Measurements from ENCODE around the gene ZFP69B. TPM values are rescaled to one million over a fixed set of nuclear protein-coding genes. Genes with fewer than 3 reads are reported as not detected.

Gene ZFP69B
- total and polyA plus RNA-seq, 2 of the 8 experiments (the other 6 are each of a cell fraction or from before 2014, with no cell fraction given) = 1.7 to 8.2 TPM

DNA sequence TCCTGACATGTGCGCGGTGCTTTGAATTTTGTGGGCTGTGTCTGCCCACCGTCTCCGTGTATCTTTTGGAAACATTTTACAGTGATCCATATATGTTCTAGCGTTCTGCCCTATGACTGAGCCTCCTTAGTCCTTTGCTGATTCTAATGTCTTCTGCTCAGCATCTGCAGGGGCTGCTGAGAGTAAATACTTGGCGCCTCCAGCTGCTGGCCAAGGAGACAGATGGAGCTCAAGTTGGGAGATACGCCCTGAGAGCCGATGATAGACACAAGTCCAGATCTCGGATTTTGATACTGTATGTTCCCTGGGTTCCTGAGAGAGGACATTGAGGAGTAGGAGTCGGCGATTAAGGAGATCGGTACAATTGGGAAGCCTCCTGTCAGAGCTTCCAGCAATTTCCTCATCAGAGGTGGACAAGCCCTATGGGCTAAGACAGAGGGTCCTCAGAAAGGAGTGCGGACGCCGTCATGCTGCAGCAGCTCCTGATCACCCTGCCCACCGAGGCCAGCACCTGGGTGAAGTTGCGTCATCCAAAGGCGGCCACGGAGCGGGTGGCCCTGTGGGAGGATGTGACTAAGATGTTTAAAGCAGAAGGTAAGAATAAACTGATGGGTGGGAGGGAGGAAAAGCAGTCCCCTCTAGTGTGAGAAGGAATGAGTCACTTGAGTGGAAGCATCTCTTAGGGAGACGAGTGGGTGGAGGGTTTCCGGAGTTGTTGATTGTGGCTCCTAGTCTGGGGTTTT lies 390 bp downstream of the ZFP69B start:
- Histone ChIP-seq H4K20me1 (replicated peaks in 1 of 2; ENCODE audit: control insufficient read depth in 1 of 2, insufficient read depth in 2 of 2, low read length in 2 of 2) (no peaks in the 10 kb centered on the region), H3K79me2 (ENCODE audit: control insufficient read depth in 1 of 2, insufficient read depth in 2 of 2, low read length in 2 of 2) (peaks cover 0 to 6% of the 10 kb centered on the region in 2 experiments; a peak in 1 of 4 replicates), H3K23me2 (ENCODE audit: low read depth, low read length) (peaks cover 10% of the 10 kb centered on the region; the same call in 1 of the 2 replicates), H2BK12ac (ENCODE audit: low read depth, low read length) (peak overlapping the region; percentile 71), H2BK15ac (ENCODE audit: low read length) (no peak overlapping the region), H3K27ac (ENCODE audit: low read depth, low read length) (no peak overlapping the region), H3K79me1 (ENCODE audit: low read depth, low read length) (no peaks in the 10 kb centered on the region), H4K8ac (ENCODE audit: extremely low read depth, insufficient read depth, low read length) (peak overlapping the region; percentile 66; the same call in 1 of the 2 replicates), H4K5ac (ENCODE audit: insufficient read length, low read depth, low read length) (peak overlapping the region; percentile 49), H3K9ac (replicated peaks in 1 of 4; ENCODE audit: extremely low read depth in 1 of 4, low read depth in 3 of 4, low read length in 3 of 4) (peak overlapping the region; percentile 76 to 89 (median 79)), H3K36me3 (ENCODE audit: control insufficient read depth in 2 of 4, insufficient read depth in 4 of 4, low read length in 3 of 4) (peaks cover 0 to 28% (median 8%) of the 10 kb centered on the region in 4 experiments; a peak in 4 of 8 replicates), H3K27me3 (replicated peaks in 1 of 4; ENCODE audit: control insufficient read depth in 3 of 4, extremely low read depth in 1 of 4, insufficient read depth in 3 of 4, low read length in 3 of 4) (no peaks in the 10 kb centered on the region), H4K91ac (replicated peaks; ENCODE audit: insufficient read length, low read length) (no peak overlapping the region), H2BK20ac (ENCODE audit: low read length) (no peak overlapping the region), H3K4me2 (ENCODE audit: insufficient read depth in 1 of 2, low read depth in 2 of 2, low read length in 2 of 2) (peak overlapping the region; percentile 79 to 97), H3K56ac (replicated peaks; ENCODE audit: insufficient read length, low read depth, low read length) (peak overlapping the region; percentile 26), H3K4ac (replicated peaks; ENCODE audit: insufficient read length, low read depth, low read length) (no peak overlapping the region), H2BK5ac (ENCODE audit: low read depth, low read length) (peak overlapping the region; percentile 67; the same call in 1 of the 2 replicates), H3K18ac (ENCODE audit: extremely low read depth, low read length) (peak overlapping the region; percentile 62; the same call in 1 of the 2 replicates), H3K14ac (ENCODE audit: insufficient read length) (no peak overlapping the region), H2AFZ (ENCODE audit: low read length) (peak overlapping the region; percentile 76), H3K4me3 (ENCODE audit: extremely low read depth in 1 of 4, insufficient read depth in 2 of 4, low read depth in 3 of 4, low read length in 4 of 4) (peak overlapping the region; percentile 62 to 76 (median 68)), H3K23ac (ENCODE audit: insufficient read length) (no peak overlapping the region), H2AK5ac (ENCODE audit: low read depth, low read length) (peak overlapping the region; percentile 61; the same call in 1 of the 2 replicates), H3K9me3 (ENCODE audit: insufficient read depth in 2 of 2, low read depth in 1 of 2, low read length in 1 of 2) (peaks cover 7 to 17% of the 10 kb centered on the region in 2 experiments; a peak in 3 of 4 replicates), H3K4me1 (replicated peaks in 1 of 4; ENCODE audit: control insufficient read depth in 3 of 4, insufficient read depth in 4 of 4, low read length in 3 of 4) (peaks cover 0 to 8% (median 2%) of the 10 kb centered on the region in 4 experiments; a peak in 5 of 7 replicates), H2BK120ac (replicated peaks; ENCODE audit: low read depth, low read length) (no peak overlapping the region)
- ChIA-PET POLR2A (ENCODE audit: partially characterized antibody) (interaction anchor here (0.7 to 2.0 kb wide), 20 partner anchors 10 to 410 kb away, joined by 3 to 8 read pairs (median 4); partner anchors contain the start of genes CAP1, NFYC, ZFP69 and ZNF684), CTCF (ENCODE audit: partially characterized antibody) (interaction anchor here (0.5 to 1.6 kb wide), 7 partner anchors 10 to 146 kb away, joined by 3 to 4 read pairs (median 3); no protein-coding TSS in a partner anchor)
- FAIRE-seq (no peak), DNase-seq (ENCODE audit: low read depth in 1 of 2, low spot score in 2 of 2) (peak in 1 of 2 experiments; percentile 47)
- 36% methylated on average over 22 of the region's 22 CpGs; no CpG with 5 or more reads in 1 of the 2 experiments for WGBS, 2 experiments (ENCODE audit: extremely low coverage in 1 of 2, insufficient coverage in 1 of 2, insufficient read length in 1 of 2, insufficient replicate concordance in 2 of 2, low coverage in 1 of 2, low lambda C conversion rate in 2 of 2, missing lambda C conversion rate in 1 of 2)
- TF ChIP-seq, protein P1, sequence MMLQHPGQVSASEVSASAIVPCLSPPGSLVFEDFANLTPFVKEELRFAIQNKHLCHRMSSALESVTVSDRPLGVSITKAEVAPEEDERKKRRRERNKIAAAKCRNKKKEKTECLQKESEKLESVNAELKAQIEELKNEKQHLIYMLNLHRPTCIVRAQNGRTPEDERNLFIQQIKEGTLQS (IDR thresholded peaks at IDR 0.05; ENCODE audit: insufficient read depth, low read depth, low read length) = 0 out of 2 replicates have a peak, but pooled peaks have one; percentile 21
- TF ChIP-seq EGR1 (IDR thresholded peaks at IDR 0.05; ENCODE audit: borderline replicate concordance, low read depth, low read length) (no peak), ZNF274 (IDR thresholded peaks at IDR 0.05; ENCODE audit: borderline replicate concordance, extremely low read depth, low read length) (no peak), CEBPB (IDR thresholded peaks at IDR 0.05; ENCODE audit: low read depth, low read length) (peak; percentile 88), CHD2 (IDR thresholded peaks at IDR 0.05; ENCODE audit: low read length) (no peak), CTCF (IDR thresholded peaks at IDR 0.05; ENCODE audit: control extremely low read depth in 1 of 3, insufficient read depth in 1 of 3, low read depth in 1 of 3, low read length in 3 of 3) (no peak), GABPA (IDR thresholded peaks at IDR 0.05; ENCODE audit: borderline replicate concordance, insufficient read depth, low read length) (no peak)
